ENCODE measurements around the gene CGREF1. TPM values are rescaled to one million over a fixed set of nuclear protein-coding genes. Genes with fewer than 3 reads are reported as not detected.
A peak's percentile ranks its signal among the peaks of the same experiment; 100 is the strongest.

Gene CGREF1
- total RNA-seq, 1 donor from 2014 or later = 1.3 TPM

DNA sequence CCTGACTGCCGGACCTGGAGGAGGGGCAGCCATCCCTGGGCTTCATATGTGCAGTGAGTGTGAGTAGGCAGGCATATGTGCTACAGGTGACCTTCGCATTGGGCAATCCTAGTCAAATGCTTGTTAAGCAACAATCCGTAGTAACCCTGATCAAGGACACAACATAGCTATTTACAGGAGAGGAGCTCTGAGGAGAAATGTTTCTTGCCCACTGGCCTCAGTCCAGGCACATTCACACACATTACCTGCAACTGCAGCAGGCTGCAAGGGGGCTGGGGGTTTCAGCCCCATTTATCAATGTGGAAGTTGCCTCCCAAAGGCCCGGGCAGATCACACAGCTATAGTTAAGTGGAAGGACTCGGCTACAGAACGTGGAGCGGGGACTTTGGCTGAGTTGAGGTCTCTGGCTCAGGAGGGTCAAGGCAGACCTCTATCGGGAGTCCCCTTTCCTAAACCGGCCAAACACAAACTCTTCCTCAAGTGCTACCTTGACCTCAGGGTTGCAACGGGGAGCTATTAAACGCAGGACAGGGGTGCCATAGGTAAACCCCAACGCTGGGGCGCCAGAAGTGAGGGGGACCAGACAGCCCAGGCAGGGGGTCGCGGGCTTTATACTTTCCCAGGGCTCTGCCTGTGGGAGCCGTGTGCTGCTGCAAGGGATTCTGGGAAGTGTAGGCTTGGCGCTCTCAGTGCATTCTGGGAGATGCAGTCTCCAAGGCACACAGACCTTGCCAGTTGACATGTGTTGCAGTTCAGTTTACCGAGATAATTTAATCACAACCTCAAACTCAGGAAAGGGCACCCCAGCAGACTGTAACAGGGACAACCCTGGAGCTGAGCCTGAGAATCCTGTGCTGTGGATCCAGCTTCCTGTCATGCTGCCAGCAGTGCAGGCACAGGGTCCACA lies 22.9 kb downstream of the CGREF1 start:
- TF ChIP-seq, protein P1, sequence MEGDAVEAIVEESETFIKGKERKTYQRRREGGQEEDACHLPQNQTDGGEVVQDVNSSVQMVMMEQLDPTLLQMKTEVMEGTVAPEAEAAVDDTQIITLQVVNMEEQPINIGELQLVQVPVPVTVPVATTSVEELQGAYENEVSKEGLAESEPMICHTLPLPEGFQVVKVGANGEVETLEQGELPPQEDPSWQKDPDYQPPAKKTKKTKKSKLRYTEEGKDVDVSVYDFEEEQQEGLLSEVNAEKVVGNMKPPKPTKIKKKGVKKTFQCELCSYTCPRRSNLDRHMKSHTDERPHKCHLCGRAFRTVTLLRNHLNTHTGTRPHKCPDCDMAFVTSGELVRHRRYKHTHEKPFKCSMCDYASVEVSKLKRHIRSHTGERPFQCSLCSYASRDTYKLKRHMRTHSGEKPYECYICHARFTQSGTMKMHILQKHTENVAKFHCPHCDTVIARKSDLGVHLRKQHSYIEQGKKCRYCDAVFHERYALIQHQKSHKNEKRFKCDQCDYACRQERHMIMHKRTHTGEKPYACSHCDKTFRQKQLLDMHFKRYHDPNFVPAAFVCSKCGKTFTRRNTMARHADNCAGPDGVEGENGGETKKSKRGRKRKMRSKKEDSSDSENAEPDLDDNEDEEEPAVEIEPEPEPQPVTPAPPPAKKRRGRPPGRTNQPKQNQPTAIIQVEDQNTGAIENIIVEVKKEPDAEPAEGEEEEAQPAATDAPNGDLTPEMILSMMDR (IDR thresholded peaks at IDR 0.05; ENCODE audit: partially characterized antibody, unreplicated experiment) = no peak
- peak overlapping the region; percentile 6 for H3K27ac Mint-ChIP-seq (ENCODE audit: unreplicated experiment)
- DNase-seq = peak; percentile 66
- peak overlapping the region; percentile 75 for H3K4me3 Mint-ChIP-seq (ENCODE audit: unreplicated experiment)
- peaks cover 7% of the 10 kb centered on the region for H3K4me1 Mint-ChIP-seq (ENCODE audit: low read depth, unreplicated experiment)
- H3K9me3 Mint-ChIP-seq (ENCODE audit: unreplicated experiment) = peaks cover 7% of the 10 kb centered on the region
- H3K27me3 Mint-ChIP-seq (ENCODE audit: unreplicated experiment) = peaks cover 6% of the 10 kb centered on the region
- no peaks in the 10 kb centered on the region for H3K36me3 Mint-ChIP-seq (ENCODE audit: unreplicated experiment)

DNA sequence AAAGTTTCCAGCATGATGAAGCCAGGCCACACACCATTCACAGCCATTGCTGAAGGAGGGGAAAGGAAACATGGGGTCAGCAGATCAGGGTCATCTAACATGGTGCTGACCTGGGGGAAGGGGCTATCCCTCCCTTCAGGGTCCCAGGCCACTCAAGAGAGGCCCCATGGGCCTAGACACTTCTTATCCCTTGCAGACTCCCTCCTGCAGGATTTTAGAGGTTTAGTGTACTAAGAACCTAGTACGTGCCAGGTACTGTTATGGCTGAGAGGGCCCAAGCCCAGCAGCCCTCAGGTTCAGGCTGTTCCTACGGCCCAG lies 23.5 kb downstream of the CGREF1 start:
- DNase-seq = no peak
- H3K27ac Mint-ChIP-seq (ENCODE audit: unreplicated experiment) = no peak overlapping the region
- peaks cover 6% of the 10 kb centered on the region for H3K27me3 Mint-ChIP-seq (ENCODE audit: unreplicated experiment)
- no peak overlapping the region for H3K4me3 Mint-ChIP-seq (ENCODE audit: unreplicated experiment)
- TF ChIP-seq, protein P1 (IDR thresholded peaks at IDR 0.05; ENCODE audit: partially characterized antibody, unreplicated experiment) = no peak
- peaks cover 6% of the 10 kb centered on the region for H3K9me3 Mint-ChIP-seq (ENCODE audit: unreplicated experiment)
- H3K4me1 Mint-ChIP-seq (ENCODE audit: low read depth, unreplicated experiment) = peaks cover 7% of the 10 kb centered on the region
- H3K36me3 Mint-ChIP-seq (ENCODE audit: unreplicated experiment) = no peaks in the 10 kb centered on the region

DNA sequence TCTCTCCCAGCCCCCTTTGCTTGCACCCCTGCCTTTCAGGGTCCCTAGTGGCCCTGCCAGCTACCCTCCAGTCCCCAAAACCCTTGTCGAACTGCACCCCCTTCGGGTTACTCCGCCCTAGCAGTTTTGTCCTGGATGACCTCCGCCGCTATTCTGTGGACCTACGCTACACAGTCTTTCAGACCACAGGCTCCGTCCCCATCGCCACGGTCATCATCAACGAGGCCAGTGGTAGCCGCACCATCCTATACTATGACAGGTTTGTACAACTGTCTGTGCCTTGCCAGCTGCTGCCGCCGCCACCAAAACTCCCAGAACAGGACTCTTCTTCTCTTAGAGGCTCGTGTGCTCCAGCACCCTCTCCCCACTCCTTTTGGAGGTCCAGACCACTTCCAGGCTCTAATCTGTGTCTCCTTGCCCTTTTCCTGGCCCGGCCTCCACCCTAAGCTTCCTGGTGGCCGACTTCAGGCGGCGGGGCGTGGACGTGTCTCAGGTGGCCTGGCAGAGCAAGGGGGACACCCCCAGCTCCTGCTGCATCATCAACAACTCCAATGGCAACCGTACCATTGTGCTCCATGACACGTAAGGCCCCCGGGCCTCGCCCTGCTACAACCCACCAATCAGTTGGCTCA lies 24.5 kb downstream of the CGREF1 start:
- peaks cover 3% of the 10 kb centered on the region for H3K9me3 Mint-ChIP-seq (ENCODE audit: unreplicated experiment)
- no peak for DNase-seq
- no peaks in the 10 kb centered on the region for H3K36me3 Mint-ChIP-seq (ENCODE audit: unreplicated experiment)
- TF ChIP-seq, protein P1 (IDR thresholded peaks at IDR 0.05; ENCODE audit: partially characterized antibody, unreplicated experiment) = no peak
- no peak overlapping the region for H3K27ac Mint-ChIP-seq (ENCODE audit: unreplicated experiment)
- H3K4me3 Mint-ChIP-seq (ENCODE audit: unreplicated experiment) = no peak overlapping the region
- peaks cover 6% of the 10 kb centered on the region for H3K27me3 Mint-ChIP-seq (ENCODE audit: unreplicated experiment)
- peaks cover 7% of the 10 kb centered on the region for H3K4me1 Mint-ChIP-seq (ENCODE audit: low read depth, unreplicated experiment)

DNA sequence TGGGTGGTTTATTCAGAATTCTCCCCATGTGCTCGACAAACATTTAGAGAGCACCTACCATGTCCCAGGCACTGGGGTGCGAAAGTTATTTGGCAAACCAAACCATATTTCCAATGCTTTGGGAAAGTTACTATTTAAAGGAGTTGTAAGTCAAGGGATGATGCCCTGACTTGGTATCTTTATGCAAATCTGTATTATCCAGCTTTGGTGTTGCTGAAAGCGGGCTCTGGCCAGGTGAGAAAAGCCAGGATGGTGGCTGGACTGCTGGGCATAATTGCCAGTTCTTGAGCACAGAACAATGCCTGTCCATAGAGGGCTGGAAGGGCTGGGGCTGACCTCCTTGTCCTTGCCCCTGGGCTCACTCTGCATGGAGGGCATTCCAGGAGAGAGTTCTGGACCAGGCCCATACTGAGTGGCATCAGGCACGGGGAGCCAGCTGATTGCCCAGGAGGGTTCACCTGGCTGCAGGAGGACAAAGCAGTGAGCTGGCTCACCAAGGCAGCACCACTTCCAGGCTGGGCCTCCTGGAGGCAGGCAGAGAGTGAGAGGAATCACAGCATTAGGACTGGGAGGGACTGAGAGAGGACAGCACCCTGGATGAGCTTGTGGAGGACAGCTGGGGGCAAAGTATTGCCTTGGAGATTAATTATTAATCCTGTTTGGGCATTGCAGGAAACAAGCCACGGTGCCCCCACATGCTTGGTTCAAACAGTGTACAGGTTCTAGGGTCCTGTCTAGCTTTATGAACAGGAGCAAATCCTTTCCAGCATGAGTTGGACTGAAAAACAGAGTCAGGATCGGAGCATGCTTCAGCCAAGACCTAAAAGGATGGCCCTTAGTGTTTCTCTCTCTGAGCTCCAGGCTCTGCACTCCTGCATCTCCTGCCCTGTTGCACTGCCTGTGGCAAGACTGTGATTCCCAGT lies 25.2 kb downstream of the CGREF1 start:
- TF ChIP-seq, protein P1 (IDR thresholded peaks at IDR 0.05; ENCODE audit: partially characterized antibody, unreplicated experiment) = no peak
- H3K27me3 Mint-ChIP-seq (ENCODE audit: unreplicated experiment) = peaks cover 3% of the 10 kb centered on the region
- DNase-seq = no peak
- peaks cover 4% of the 10 kb centered on the region for H3K4me1 Mint-ChIP-seq (ENCODE audit: low read depth, unreplicated experiment)
- H3K36me3 Mint-ChIP-seq (ENCODE audit: unreplicated experiment) = no peaks in the 10 kb centered on the region
- H3K27ac Mint-ChIP-seq (ENCODE audit: unreplicated experiment) = no peak overlapping the region
- no peak overlapping the region for H3K4me3 Mint-ChIP-seq (ENCODE audit: unreplicated experiment)
- peaks cover 2% of the 10 kb centered on the region for H3K9me3 Mint-ChIP-seq (ENCODE audit: unreplicated experiment)
